Lower lobe of right lung (tissue), 2 donors: ENCODE data around the gene RHCG. TPM values are rescaled to one million over a fixed set of nuclear protein-coding genes. Genes with fewer than 3 reads are reported as not detected.

Experiments used
- ATAC-seq, 2 donors: fragments of 200-7000 bp; cut with Tn5 transposase; one replicate each; pipeline ENCODE4 v1.9.1; 2020 to 2022; ENCODE audit warnings: mild to moderate bottlenecking in 2 of 2, moderate library complexity in 2 of 2
- DNase-seq: peaks from one replicate; pipeline ENCODE4 v3.0.0-alpha.2; 2020
- H3K27ac ChIP-seq: fragments of 200-600 bp; one replicate; pipeline ENCODE4 v1.8.0; 2022
- H3K27me3 ChIP-seq: fragments of 200-600 bp; one replicate; pipeline ENCODE4 v1.8.0; 2022; ENCODE audit warnings: low read depth
- H3K36me3 ChIP-seq: fragments of 200-600 bp; one replicate; pipeline ENCODE4 v1.8.0; 2022; ENCODE audit warnings: mild to moderate bottlenecking
- H3K4me1 ChIP-seq: fragments of 200-600 bp; one replicate; pipeline ENCODE4 v1.8.0; 2022
- H3K4me3 ChIP-seq: fragments of 200-600 bp; one replicate; pipeline ENCODE4 v1.8.0; 2022; ENCODE audit warnings: mild to moderate bottlenecking
- H3K9me3 ChIP-seq: fragments of 200-600 bp; one replicate; pipeline ENCODE4 v1.8.0; 2022
- CTCF ChIP-seq: fragments of 200-600 bp; IDR thresholded peaks from one replicate; pipeline ENCODE4 v1.8.0; 2022; ENCODE audit warnings: antibody characterized with exemption, mild to moderate bottlenecking
- intact Hi-C: fragments of 100-400 bp; cut with DNase I; formaldehyde crosslinking; loops from one replicate; pipeline ENCODE4 v1.11.0; 2022
- total RNA-seq: library from RNA; stranded (reverse); fragmentation: NEBNext Ultra II Directional; extraction: Animal tissue kit (Norgen Biotek cat#: 25700); gene quantifications from one replicate; pipeline ENCODE4 v1.2.1, GENCODE V29; 2021
- donor health status: DM: no; HTN: yes; CAD: no; lungs with severe emphysema.

The RHCG gene
- total RNA-seq, 1 donor from 2014 or later: not detected

GRCh38 chr15:89531796-89532537 lies 35.6 kb upstream of the RHCG start:
- no peak overlapping the region for H3K27ac ChIP-seq

GRCh38 chr15:89530976-89531375 lies 34.6 kb upstream of the RHCG start:
- H3K4me3 ChIP-seq: no peak overlapping the region
- intact Hi-C loops: no loop called here
- H3K9me3 ChIP-seq: no peaks in the 10 kb centered on the region
- no peaks in the 10 kb centered on the region for H3K4me1 ChIP-seq
- no peak for TF ChIP-seq CTCF
- no peak for DNase-seq
- H3K27me3 ChIP-seq: no peaks in the 10 kb centered on the region
- no peak overlapping the region for H3K27ac ChIP-seq
- no peak for ATAC-seq
- no peaks in the 10 kb centered on the region for H3K36me3 ChIP-seq

More at GRCh38 chr15:89531796-89532537, 35.6 kb upstream of the RHCG start:
- TF ChIP-seq CTCF: no peak
- Histone ChIP-seq H3K9me3 (no peaks in the 10 kb centered on the region), H3K27me3 (no peaks in the 10 kb centered on the region), H3K36me3 (no peaks in the 10 kb centered on the region), H3K4me3 (no peak overlapping the region), H3K4me1 (no peaks in the 10 kb centered on the region)
- DNase-seq: no peak
- intact Hi-C loops: no loop called here
- no peak for ATAC-seq

GRCh38 chr15:89528757-89529352 lies 32.5 kb upstream of the RHCG start:
- Histone ChIP-seq H3K4me1 (no peaks in the 10 kb centered on the region), H3K27me3 (no peaks in the 10 kb centered on the region), H3K27ac (no peak overlapping the region), H3K9me3 (no peaks in the 10 kb centered on the region), H3K4me3 (no peak overlapping the region), H3K36me3 (no peaks in the 10 kb centered on the region)
- no peak for TF ChIP-seq CTCF
- ATAC-seq (no peak), DNase-seq (no peak)
- intact Hi-C loops: no loop called here

GRCh38 chr15:89526601-89527441 lies 30.4 kb upstream of the RHCG start:
- Histone ChIP-seq H3K4me3 (no peak overlapping the region), H3K36me3 (no peaks in the 10 kb centered on the region), H3K27me3 (peaks cover 5% of the 10 kb centered on the region), H3K27ac (no peak overlapping the region), H3K4me1 (no peaks in the 10 kb centered on the region), H3K9me3 (no peaks in the 10 kb centered on the region)
- intact Hi-C loops: no loop called here
- DNase-seq: no peak
- no peak for ATAC-seq
- no peak for TF ChIP-seq CTCF

- Histone ChIP-seq H3K4me1 (no peaks in the 10 kb centered on the region), H3K4me3 (no peak overlapping the region), H3K27ac (no peak overlapping the region), H3K27me3 (peaks cover 5% of the 10 kb centered on the region), H3K9me3 (no peaks in the 10 kb centered on the region), H3K36me3 (no peaks in the 10 kb centered on the region)
- TF ChIP-seq CTCF: no peak
- intact Hi-C loops: no loop called here
- ATAC-seq (no peak), DNase-seq (no peak)
These were observed 29.8 kb upstream of the RHCG start for GRCh38 chr15:89526181-89526580.
